Measurements from ENCODE around the gene OTUB2. TPM values are rescaled to one million over a fixed set of nuclear protein-coding genes. Genes with fewer than 3 reads are reported as not detected.

Gene OTUB2
- total RNA-seq, 2 donors from 2014 or later, result 6.3 to 6.7 TPM

GRCh38 chr14:94041551-94042346, 15.6 kb downstream of the OTUB2 start:
- no peaks in the 10 kb centered on the region for H3K9me3 ChIP-seq (ENCODE audit: control insufficient read depth, low read length)
- no peak overlapping the region for H3K4me3 ChIP-seq (ENCODE audit: low read length)
- H3K27me3 ChIP-seq (ENCODE audit: control insufficient read depth, insufficient read depth, low read length, poor library complexity, severe bottlenecking), result no peaks in the 10 kb centered on the region
- H3K9me3 Mint-ChIP-seq, result no peaks in the 10 kb centered on the region
- H3K27ac Mint-ChIP-seq, result no peak overlapping the region
- H3K27me3 Mint-ChIP-seq (ENCODE audit: insufficient read depth), result no peaks in the 10 kb centered on the region
- peaks cover 8% of the 10 kb centered on the region for H3K36me3 ChIP-seq (ENCODE audit: control insufficient read depth, insufficient read depth, low read length)
- H3K9ac ChIP-seq (ENCODE audit: extremely low read depth, low read length, poor library complexity, severe bottlenecking), result no peak overlapping the region
- peaks cover 20% of the 10 kb centered on the region for H3K36me3 Mint-ChIP-seq (ENCODE audit: low read depth)
- TF ChIP-seq CTCF (conservative IDR thresholded peaks at IDR 0.05), result no peak
- no peak overlapping the region for H3K4me3 Mint-ChIP-seq
- 93 to 96% methylated on average over 13 to 18 of the region's 18 CpGs for WGBS, 2 experiments (ENCODE audit: insufficient coverage in 1 of 2, insufficient read length in 1 of 2)
- H3K4me1 Mint-ChIP-seq, result peaks cover 1% of the 10 kb centered on the region
- H3K4me1 ChIP-seq (ENCODE audit: control insufficient read depth, insufficient read depth, low read length), result no peaks in the 10 kb centered on the region
- H3K27ac ChIP-seq (ENCODE audit: low read depth, low read length), result no peak overlapping the region
- DNase-seq, result no peak

- no peaks in the 10 kb centered on the region for H3K27me3 ChIP-seq (ENCODE audit: control insufficient read depth, insufficient read depth, low read length, poor library complexity, severe bottlenecking)
- Mint-ChIP-seq H3K27ac (no peak overlapping the region), H3K36me3 (ENCODE audit: low read depth) (peaks cover 26% of the 10 kb centered on the region), H3K4me3 (no peak overlapping the region), H3K4me1 (no peaks in the 10 kb centered on the region), H3K27me3 (ENCODE audit: insufficient read depth) (no peaks in the 10 kb centered on the region), H3K9me3 (no peaks in the 10 kb centered on the region)
- peaks cover 13% of the 10 kb centered on the region for H3K36me3 ChIP-seq (ENCODE audit: control insufficient read depth, insufficient read depth, low read length)
- no peaks in the 10 kb centered on the region for H3K9me3 ChIP-seq (ENCODE audit: control insufficient read depth, low read length)
- no peaks in the 10 kb centered on the region for H3K4me1 ChIP-seq (ENCODE audit: control insufficient read depth, insufficient read depth, low read length)
- no peak for DNase-seq
- WGBS, 2 experiments (ENCODE audit: insufficient coverage in 1 of 2, insufficient read length in 1 of 2), result 90 to 91% methylated on average over 2 to 12 of the region's 12 CpGs
- no peak for TF ChIP-seq CTCF (conservative IDR thresholded peaks at IDR 0.05)
- no peak overlapping the region for H3K27ac ChIP-seq (ENCODE audit: low read depth, low read length)
- H3K4me3 ChIP-seq (ENCODE audit: low read length), result no peak overlapping the region
- H3K9ac ChIP-seq (ENCODE audit: extremely low read depth, low read length, poor library complexity, severe bottlenecking), result no peak overlapping the region
Measured at GRCh38 chr14:94042433-94043091, 16.4 kb downstream of the OTUB2 start.

GRCh38 chr14:94043111-94043755, 17.1 kb downstream of the OTUB2 start:
- Histone ChIP-seq H3K27ac (ENCODE audit: low read depth, low read length) (no peak overlapping the region), H3K9me3 (ENCODE audit: control insufficient read depth, low read length) (no peaks in the 10 kb centered on the region), H3K4me3 (ENCODE audit: low read length) (no peak overlapping the region), H3K27me3 (ENCODE audit: control insufficient read depth, insufficient read depth, low read length, poor library complexity, severe bottlenecking) (no peaks in the 10 kb centered on the region), H3K9ac (ENCODE audit: extremely low read depth, low read length, poor library complexity, severe bottlenecking) (no peak overlapping the region), H3K4me1 (ENCODE audit: control insufficient read depth, insufficient read depth, low read length) (no peaks in the 10 kb centered on the region), H3K36me3 (ENCODE audit: control insufficient read depth, insufficient read depth, low read length) (peaks cover 20% of the 10 kb centered on the region)
- no peaks in the 10 kb centered on the region for H3K4me1 Mint-ChIP-seq
- TF ChIP-seq CTCF (conservative IDR thresholded peaks at IDR 0.05), result no peak
- 91 to 97% methylated on average over 4 to 13 of the region's 13 CpGs for WGBS, 2 experiments (ENCODE audit: insufficient coverage in 1 of 2, insufficient read length in 1 of 2)
- no peak overlapping the region for H3K27ac Mint-ChIP-seq
- H3K36me3 Mint-ChIP-seq (ENCODE audit: low read depth), result peaks cover 32% of the 10 kb centered on the region
- H3K27me3 Mint-ChIP-seq (ENCODE audit: insufficient read depth), result no peaks in the 10 kb centered on the region
- DNase-seq, result no peak
- no peaks in the 10 kb centered on the region for H3K9me3 Mint-ChIP-seq
- H3K4me3 Mint-ChIP-seq, result no peak overlapping the region

All from endodermal cell (in vitro differentiated cells).